PFSK-1 (cell line): ENCODE data around the gene SPTBN4.
A peak's percentile ranks its signal among the peaks of the same experiment; 100 is the strongest.

Experiments used
- FOXP2 ChIP-seq: optimal IDR thresholded peaks from 2 replicates; pipeline ENCODE3; 2011; ENCODE audit warnings: borderline replicate concordance, control low read depth, inconsistent platforms; ENCODE audit not compliant: insufficient read depth; ENCODE audit errors: extremely low read length, extremely low read depth
- POLR2AphosphoS5 ChIP-seq: IDR thresholded peaks from 2 replicates; pipeline ENCODE4 v1.6.1; 2012; ENCODE audit warnings: low read depth, mild to moderate bottlenecking, control low read depth, low read length, moderate library complexity
- REST ChIP-seq, 2 experiments: IDR thresholded peaks; 2 replicates each; pipeline versions ENCODE4 v1.6.1 to v1.8.0; 2011 to 2012; ENCODE audit warnings: low read depth in 2 of 2, low read length in 2 of 2, control low read depth in 1 of 2, inconsistent platforms in 1 of 2, mild to moderate bottlenecking in 1 of 2, moderate library complexity in 1 of 2; ENCODE audit not compliant: insufficient read depth in 1 of 2
- SIN3A ChIP-seq: IDR thresholded peaks from 2 replicates; pipeline ENCODE4 v1.6.1; 2012; ENCODE audit warnings: mild to moderate bottlenecking, low read length, moderate library complexity, borderline replicate concordance; ENCODE audit not compliant: insufficient read depth
- TAF1 ChIP-seq: IDR thresholded peaks from 2 replicates; pipeline ENCODE4 v1.6.1; 2012; ENCODE audit warnings: low read length, control low read depth, borderline replicate concordance; ENCODE audit not compliant: insufficient read depth

Gene SPTBN4

GRCh38 chr19:40524133-40524549 lies 57.3 kb downstream of the SPTBN4 start:
- TF ChIP-seq SIN3A (no peak), FOXP2 (no peak), TAF1 (no peak), REST (IDR thresholded peaks at IDR 0.05; ENCODE audit: insufficient read depth in 1 of 2, low read depth in 2 of 2, low read length in 2 of 2) (no peak), POLR2AphosphoS5 (no peak)

- TF ChIP-seq FOXP2: no peak
- TF ChIP-seq TAF1: 0 out of 2 replicates have a peak, but pooled peaks have one; percentile 5
Observed at GRCh38 chr19:40524655-40525054, 57.9 kb downstream of the SPTBN4 start.

- TF ChIP-seq FOXP2: peak; percentile 37
- 0 out of 2 replicates have a peak, but pooled peaks have one; percentile 42 for TF ChIP-seq POLR2AphosphoS5
- no peak for TF ChIP-seq REST (IDR thresholded peaks at IDR 0.05; ENCODE audit: insufficient read depth in 1 of 2, low read depth in 2 of 2, low read length in 2 of 2)
- TF ChIP-seq TAF1: no peak
- 0 out of 2 replicates have a peak, but pooled peaks have one; percentile 47 for TF ChIP-seq SIN3A
Observed at GRCh38 chr19:40525234-40526051, 58.6 kb downstream of the SPTBN4 start.

GRCh38 chr19:40528078-40528477 lies 61.3 kb downstream of the SPTBN4 start:
- TF ChIP-seq FOXP2 (no peak), REST (IDR thresholded peaks at IDR 0.05; ENCODE audit: insufficient read depth in 1 of 2, low read depth in 2 of 2, low read length in 2 of 2) (no peak), POLR2AphosphoS5 (no peak), TAF1 (no peak)

- no peak for TF ChIP-seq TAF1
- no peak for TF ChIP-seq SIN3A
- no peak for TF ChIP-seq FOXP2
- no peak for TF ChIP-seq REST (IDR thresholded peaks at IDR 0.05; ENCODE audit: insufficient read depth in 1 of 2, low read depth in 2 of 2, low read length in 2 of 2)
- TF ChIP-seq POLR2AphosphoS5: no peak
Observed at GRCh38 chr19:40528533-40529092, 61.8 kb downstream of the SPTBN4 start.
